MM.1S (cell line): ENCODE results near the gene ARL15.

ENCODE experiments used
- DNase-seq: peaks from one replicate; pipeline ENCODE4 v3.0.0-alpha.2; 2015
- H2AFZ ChIP-seq: fragments of 300-600 bp; sonication (generic); 2 replicates; pipeline ENCODE4 v1.6.0; 2016; ENCODE audit warnings: antibody characterized with exemption, low read length
- H3F3A ChIP-seq: fragments of 300-600 bp; sonication (generic); 2 replicates; pipeline ENCODE4 v1.6.1; 2016; ENCODE audit warnings: mild to moderate bottlenecking, antibody characterized with exemption, low read length, moderate library complexity, mixed read lengths; ENCODE audit not compliant: insufficient read depth
- H3K27ac ChIP-seq: fragments of 300-600 bp; sonication (generic); 2 replicates; pipeline ENCODE4 v1.5.1; 2016; ENCODE audit warnings: mild to moderate bottlenecking, low read length
- H3K27me3 ChIP-seq: fragments of 300-600 bp; sonication (generic); replicated peaks from 2 replicates; pipeline ENCODE4 v1.6.0; 2016; ENCODE audit warnings: low read length; ENCODE audit not compliant: insufficient read depth
- H3K36me3 ChIP-seq: fragments of 300-600 bp; sonication (generic); replicated peaks from 2 replicates; pipeline ENCODE4 v1.6.1; 2016; ENCODE audit warnings: mild to moderate bottlenecking, low read length, mixed read lengths; ENCODE audit not compliant: insufficient read depth
- H3K4me1 ChIP-seq: fragments of 300-600 bp; sonication (generic); 2 replicates; pipeline ENCODE4 v1.6.1; 2016; ENCODE audit warnings: low read length, mixed read lengths
- H3K4me2 ChIP-seq: fragments of 300-600 bp; sonication (generic); 2 replicates; pipeline ENCODE4 v1.6.0; 2016; ENCODE audit warnings: low read depth, low read length
- H3K4me3 ChIP-seq: fragments of 300-600 bp; sonication (generic); 2 replicates; pipeline ENCODE4 v1.5.1; 2016; ENCODE audit warnings: low read length, mixed read lengths
- H3K79me2 ChIP-seq: fragments of 300-600 bp; sonication (generic); 2 replicates; pipeline ENCODE4 v1.6.1; 2016; ENCODE audit warnings: mixed run types, low read length, mixed read lengths
- H3K9ac ChIP-seq: fragments of 300-600 bp; sonication (generic); 2 replicates; pipeline ENCODE4 v1.6.1; 2016; ENCODE audit warnings: low read length, mixed read lengths
- H3K9me2 ChIP-seq: fragments of 300-600 bp; sonication (generic); replicated peaks from 2 replicates; pipeline ENCODE4 v1.6.1; 2016; ENCODE audit warnings: mild to moderate bottlenecking, low read length, mixed read lengths; ENCODE audit not compliant: insufficient read depth
- H3K9me3 ChIP-seq: fragments of 300-600 bp; sonication (generic); replicated peaks from 2 replicates; pipeline ENCODE4 v1.6.1; 2016; ENCODE audit warnings: mild to moderate bottlenecking, low read length, mixed read lengths; ENCODE audit not compliant: insufficient read depth
- H4K20me1 ChIP-seq: fragments of 300-600 bp; sonication (generic); 2 replicates; pipeline ENCODE4 v1.6.1; 2016; ENCODE audit warnings: mild to moderate bottlenecking, low read length, moderate library complexity, mixed read lengths; ENCODE audit not compliant: insufficient read depth
- EZH2 ChIP-seq: fragments of 300-600 bp; sonication (generic); optimal IDR thresholded peaks from 2 replicates; pipeline ENCODE3; 2017; ENCODE audit warnings: low read depth, mild to moderate bottlenecking, antibody characterized with exemption, low read length, mixed read lengths
- EZH2phosphoT487 ChIP-seq: fragments of 300-600 bp; sonication (generic); IDR thresholded peaks from 2 replicates; pipeline ENCODE4 v1.6.1; 2018; ENCODE audit warnings: antibody characterized with exemption, low read length
- TF ChIP-seq, protein P1 (sequence below): fragments of 300-600 bp; sonication (generic); IDR thresholded peaks from 2 replicates; pipeline ENCODE4 v1.5.1; 2016; ENCODE audit warnings: antibody characterized with exemption, low read length, mixed read lengths

The ARL15 gene

DNA sequence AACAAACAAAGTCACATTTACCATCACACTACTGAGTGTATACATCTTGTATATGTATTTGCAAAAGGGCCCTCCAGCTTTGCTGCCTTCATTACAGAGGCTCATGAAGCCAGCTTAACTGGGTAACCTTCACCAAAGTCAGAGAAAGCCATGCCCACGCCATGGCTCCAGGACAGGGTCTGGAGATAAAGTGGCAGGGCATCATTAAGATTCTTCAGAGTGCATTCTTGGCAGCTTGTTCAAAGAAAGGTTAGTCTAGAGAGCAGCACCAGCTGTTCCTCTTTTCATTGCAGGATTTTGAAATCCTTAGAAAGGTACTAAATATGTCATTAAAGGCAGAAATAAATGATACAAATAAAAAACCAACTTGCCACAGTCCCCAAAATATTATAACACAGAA lies 416.7 kb downstream of the ARL15 start:
- Histone ChIP-seq H3F3A (no peaks in the 10 kb centered on the region), H3K9me3 (no peaks in the 10 kb centered on the region), H3K4me1 (no peaks in the 10 kb centered on the region), H3K36me3 (no peaks in the 10 kb centered on the region; the same call in 1 of the 2 replicates), H4K20me1 (no peaks in the 10 kb centered on the region), H3K4me2 (no peak overlapping the region), H3K79me2 (no peaks in the 10 kb centered on the region), H3K27ac (no peak overlapping the region), H3K9ac (no peak overlapping the region), H2AFZ (no peak overlapping the region), H3K9me2 (no peaks in the 10 kb centered on the region), H3K4me3 (no peak overlapping the region), H3K27me3 (no peaks in the 10 kb centered on the region)
- TF ChIP-seq, protein P1, sequence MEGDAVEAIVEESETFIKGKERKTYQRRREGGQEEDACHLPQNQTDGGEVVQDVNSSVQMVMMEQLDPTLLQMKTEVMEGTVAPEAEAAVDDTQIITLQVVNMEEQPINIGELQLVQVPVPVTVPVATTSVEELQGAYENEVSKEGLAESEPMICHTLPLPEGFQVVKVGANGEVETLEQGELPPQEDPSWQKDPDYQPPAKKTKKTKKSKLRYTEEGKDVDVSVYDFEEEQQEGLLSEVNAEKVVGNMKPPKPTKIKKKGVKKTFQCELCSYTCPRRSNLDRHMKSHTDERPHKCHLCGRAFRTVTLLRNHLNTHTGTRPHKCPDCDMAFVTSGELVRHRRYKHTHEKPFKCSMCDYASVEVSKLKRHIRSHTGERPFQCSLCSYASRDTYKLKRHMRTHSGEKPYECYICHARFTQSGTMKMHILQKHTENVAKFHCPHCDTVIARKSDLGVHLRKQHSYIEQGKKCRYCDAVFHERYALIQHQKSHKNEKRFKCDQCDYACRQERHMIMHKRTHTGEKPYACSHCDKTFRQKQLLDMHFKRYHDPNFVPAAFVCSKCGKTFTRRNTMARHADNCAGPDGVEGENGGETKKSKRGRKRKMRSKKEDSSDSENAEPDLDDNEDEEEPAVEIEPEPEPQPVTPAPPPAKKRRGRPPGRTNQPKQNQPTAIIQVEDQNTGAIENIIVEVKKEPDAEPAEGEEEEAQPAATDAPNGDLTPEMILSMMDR = no peak
- TF ChIP-seq EZH2phosphoT487 = no peak
- TF ChIP-seq EZH2 = no peak
- no peak for DNase-seq

DNA sequence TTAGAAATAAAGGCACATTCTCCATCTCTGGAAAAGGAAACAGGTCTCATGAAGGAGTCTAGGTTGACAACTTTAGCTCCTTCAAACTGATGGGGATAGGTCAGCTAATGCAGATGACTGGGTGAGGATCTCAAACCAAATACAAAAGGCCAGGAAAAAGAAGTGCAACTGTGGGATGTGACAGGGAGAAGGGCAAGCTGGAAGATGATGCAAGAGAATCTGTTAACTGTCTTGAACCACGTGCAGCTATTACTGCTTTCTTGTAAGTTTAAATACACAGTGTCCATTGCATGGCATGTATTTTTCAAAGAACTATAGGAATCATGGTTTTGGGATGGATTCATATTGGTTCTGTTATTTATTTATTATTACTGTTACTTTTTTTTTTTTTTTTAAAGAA lies 418.1 kb downstream of the ARL15 start:
- Histone ChIP-seq H3K4me1 (no peaks in the 10 kb centered on the region), H3K79me2 (no peaks in the 10 kb centered on the region), H3K36me3 (no peaks in the 10 kb centered on the region), H3K4me2 (no peak overlapping the region), H3K4me3 (no peak overlapping the region), H3K9me2 (no peaks in the 10 kb centered on the region), H3F3A (no peaks in the 10 kb centered on the region), H4K20me1 (no peaks in the 10 kb centered on the region), H3K27ac (no peak overlapping the region), H3K9ac (no peak overlapping the region), H3K9me3 (no peaks in the 10 kb centered on the region), H2AFZ (no peak overlapping the region), H3K27me3 (no peaks in the 10 kb centered on the region)
- no peak for DNase-seq
- TF ChIP-seq EZH2phosphoT487 (no peak), EZH2 (no peak)
- TF ChIP-seq, protein P1 = no peak

DNA sequence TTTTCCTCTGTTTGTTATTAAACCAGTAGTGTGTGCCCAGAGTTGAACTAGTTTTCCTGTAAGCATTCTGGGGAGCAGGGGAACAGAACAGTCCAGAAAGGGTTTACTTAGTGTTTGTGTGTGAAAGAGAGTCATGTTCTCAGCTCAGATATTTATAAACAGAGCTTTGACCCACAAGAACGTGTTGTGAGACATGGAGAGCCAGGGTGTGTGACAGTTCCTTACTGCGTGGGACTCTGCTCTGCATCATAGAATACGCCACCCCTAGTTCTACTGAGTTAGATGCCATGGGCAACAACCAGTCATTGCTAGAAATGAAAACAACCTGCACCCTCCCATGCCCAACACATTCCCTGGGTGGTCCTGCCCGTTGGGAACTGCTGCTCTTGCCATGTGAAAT lies 419.2 kb downstream of the ARL15 start:
- Histone ChIP-seq H3K79me2 (no peaks in the 10 kb centered on the region), H3K9ac (no peak overlapping the region), H3K4me3 (no peak overlapping the region), H4K20me1 (no peaks in the 10 kb centered on the region), H3K4me2 (no peak overlapping the region), H3F3A (no peaks in the 10 kb centered on the region), H3K36me3 (no peaks in the 10 kb centered on the region), H3K9me2 (no peaks in the 10 kb centered on the region), H2AFZ (no peak overlapping the region), H3K27ac (no peak overlapping the region), H3K27me3 (no peaks in the 10 kb centered on the region), H3K4me1 (no peaks in the 10 kb centered on the region), H3K9me3 (no peaks in the 10 kb centered on the region)
- no peak for DNase-seq
- TF ChIP-seq EZH2phosphoT487 (no peak), EZH2 (no peak)
- TF ChIP-seq, protein P1 = no peak
